GM12874 (cell line): ENCODE data around the gene PTPN6.
A peak's percentile ranks its signal among the peaks of the same experiment; 100 is the strongest.

ENCODE experiments used
- TF ChIP-seq, protein P1 (sequence below): IDR thresholded peaks from 2 replicates; pipeline ENCODE4 v1.5.1; 2011; ENCODE audit warnings: low read depth, mild to moderate bottlenecking, control low read depth, low read length, moderate library complexity; ENCODE audit not compliant: insufficient read depth

The PTPN6 gene

DNA sequence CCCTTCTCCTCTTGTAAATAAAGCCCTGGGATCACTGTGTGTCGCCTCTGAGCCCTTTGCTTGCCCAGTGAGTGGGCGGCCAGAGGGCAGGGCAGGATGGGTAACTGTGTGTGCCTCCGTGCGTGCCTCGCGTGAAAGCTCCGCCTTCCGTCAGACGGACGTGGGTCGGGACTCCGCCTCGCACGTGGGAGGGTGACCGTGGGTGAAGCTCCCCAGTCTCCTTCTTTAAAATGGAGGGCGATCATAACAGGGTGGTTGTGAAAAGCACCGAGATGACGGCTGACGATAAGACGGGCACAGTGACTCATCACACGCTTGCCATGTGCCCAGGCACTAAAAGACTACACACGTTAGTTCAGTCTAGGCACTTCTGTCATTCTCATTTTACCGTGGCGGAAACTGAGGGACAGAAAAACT, 10.1 kb downstream of the PTPN6 start:
- TF ChIP-seq, protein P1, sequence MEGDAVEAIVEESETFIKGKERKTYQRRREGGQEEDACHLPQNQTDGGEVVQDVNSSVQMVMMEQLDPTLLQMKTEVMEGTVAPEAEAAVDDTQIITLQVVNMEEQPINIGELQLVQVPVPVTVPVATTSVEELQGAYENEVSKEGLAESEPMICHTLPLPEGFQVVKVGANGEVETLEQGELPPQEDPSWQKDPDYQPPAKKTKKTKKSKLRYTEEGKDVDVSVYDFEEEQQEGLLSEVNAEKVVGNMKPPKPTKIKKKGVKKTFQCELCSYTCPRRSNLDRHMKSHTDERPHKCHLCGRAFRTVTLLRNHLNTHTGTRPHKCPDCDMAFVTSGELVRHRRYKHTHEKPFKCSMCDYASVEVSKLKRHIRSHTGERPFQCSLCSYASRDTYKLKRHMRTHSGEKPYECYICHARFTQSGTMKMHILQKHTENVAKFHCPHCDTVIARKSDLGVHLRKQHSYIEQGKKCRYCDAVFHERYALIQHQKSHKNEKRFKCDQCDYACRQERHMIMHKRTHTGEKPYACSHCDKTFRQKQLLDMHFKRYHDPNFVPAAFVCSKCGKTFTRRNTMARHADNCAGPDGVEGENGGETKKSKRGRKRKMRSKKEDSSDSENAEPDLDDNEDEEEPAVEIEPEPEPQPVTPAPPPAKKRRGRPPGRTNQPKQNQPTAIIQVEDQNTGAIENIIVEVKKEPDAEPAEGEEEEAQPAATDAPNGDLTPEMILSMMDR, result no peak

GRCh38 chr12:6961695-6962284, 10.6 kb downstream of the PTPN6 start:
- TF ChIP-seq, protein P1, result peak; percentile 23

GRCh38 chr12:6962285-6963015, 11.3 kb downstream of the PTPN6 start:
- TF ChIP-seq, protein P1, result no peak

- TF ChIP-seq, protein P1, result no peak
Measured at GRCh38 chr12:6963016-6963731, 12.0 kb downstream of the PTPN6 start.

DNA sequence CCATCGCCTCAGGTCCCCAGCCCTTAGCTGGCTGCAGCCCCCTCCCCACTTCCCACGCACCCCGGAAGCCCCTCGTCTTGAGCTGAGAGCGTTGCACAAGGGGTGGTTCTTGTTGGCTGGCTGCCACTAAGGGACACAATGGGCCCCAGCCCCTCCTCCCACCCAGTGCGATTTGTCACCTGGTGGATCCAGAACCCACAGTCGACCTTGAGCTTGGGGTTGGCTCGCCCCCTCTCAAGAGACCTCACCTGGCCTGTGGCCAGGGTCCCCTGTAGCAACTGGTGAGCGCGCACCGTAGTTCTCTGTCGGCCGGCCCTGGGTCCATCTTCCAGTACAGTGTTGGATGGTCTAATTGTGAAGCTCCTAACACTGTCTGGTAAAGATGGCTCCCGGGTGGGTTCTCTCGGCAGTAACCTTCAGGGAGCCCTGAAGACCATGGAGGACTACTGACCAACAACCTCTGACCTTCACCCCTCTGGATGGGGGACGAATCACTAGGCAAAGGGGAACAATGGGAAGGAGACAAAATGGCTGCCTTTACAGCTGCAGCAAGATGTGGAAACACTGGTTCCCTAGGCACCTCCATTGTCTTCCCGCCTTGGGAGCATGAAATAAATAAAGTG, 12.7 kb downstream of the PTPN6 start:
- TF ChIP-seq, protein P1, result no peak

GRCh38 chr12:6964605-6965025, 13.5 kb downstream of the PTPN6 start:
- TF ChIP-seq, protein P1, result no peak
